ENCODE measurements around the gene KRTAP10-5. TPM values are rescaled to one million over a fixed set of nuclear protein-coding genes. Genes with fewer than 3 reads are reported as not detected.

The KRTAP10-5 gene
- total RNA-seq, 1 experiment from 2014 or later = not detected

DNA sequence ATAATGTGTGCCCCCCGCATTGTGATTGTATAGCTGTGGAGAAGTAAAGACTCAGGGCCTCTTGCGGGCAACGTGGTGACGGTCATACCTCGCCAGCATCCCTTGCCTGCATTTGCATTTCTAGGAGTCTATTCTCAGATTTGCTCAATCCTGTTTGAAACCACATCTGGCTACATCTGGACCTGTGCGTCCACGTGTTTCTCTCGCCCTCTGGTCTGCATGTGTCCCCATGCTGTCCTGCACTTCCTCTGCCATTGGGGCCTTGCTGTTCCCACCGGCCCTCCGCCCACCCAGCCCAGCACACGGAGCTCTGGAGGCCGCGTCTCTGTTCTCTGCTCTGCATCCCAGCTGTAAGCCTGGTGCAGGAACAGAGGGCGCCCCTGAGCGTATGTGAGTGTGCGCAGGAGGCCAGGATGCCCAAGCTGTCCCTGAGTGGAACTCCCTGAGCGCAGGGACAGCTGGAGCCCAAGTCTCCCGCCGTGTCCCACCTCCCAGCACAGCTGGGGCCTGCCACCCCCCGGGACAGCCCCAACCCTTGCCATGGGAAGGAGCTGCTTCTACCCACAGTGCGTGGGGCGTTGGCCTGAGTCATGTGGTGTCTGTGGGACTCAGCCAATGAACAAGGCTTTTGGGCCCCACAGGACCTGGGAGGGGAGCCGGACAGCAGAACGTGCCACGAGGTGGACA, 30.7 kb downstream of the KRTAP10-5 start:
- DNase-seq (ENCODE audit: low read depth) = no peak

DNA sequence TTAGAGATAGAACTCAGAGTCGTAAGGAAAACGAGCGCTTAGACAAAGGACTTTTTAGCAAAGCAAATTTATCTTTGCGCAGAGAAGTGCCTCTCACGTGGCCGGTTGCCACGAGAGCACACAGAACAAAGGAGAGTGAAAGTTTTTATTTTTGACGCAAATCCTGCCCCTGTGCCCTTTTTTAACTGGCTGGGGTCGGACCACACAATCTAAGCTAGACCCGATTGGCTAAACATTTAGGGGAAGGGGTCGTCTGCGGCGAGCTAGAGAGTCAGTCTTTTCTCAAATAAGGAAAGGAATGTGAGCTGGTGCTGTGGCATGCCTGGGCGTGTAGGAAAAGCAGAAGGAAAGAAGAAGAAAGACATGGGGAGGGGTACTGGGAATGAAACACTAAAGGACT, 31.5 kb downstream of the KRTAP10-5 start:
- DNase-seq (ENCODE audit: low read depth) = no peak

DNA sequence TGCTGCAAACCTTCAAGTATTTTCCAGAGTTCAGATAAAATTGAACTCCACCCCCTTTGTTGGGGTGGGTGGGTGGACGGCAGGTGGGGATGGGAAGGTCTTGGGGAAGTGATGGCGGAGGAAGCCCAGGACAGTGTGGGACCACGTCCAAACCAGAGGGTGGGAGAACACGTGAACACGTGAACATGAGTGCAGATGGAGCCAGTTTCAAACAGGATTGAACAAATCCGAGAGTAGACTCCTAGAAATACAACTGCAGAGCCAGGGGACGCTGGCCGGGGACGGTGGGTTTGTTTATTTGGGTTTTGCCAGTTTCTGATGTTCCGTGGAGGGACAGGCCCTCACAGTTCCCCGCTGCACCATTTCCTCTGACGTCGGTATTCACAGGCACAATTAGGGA, 32.0 kb downstream of the KRTAP10-5 start:
- DNase-seq (ENCODE audit: low read depth) = no peak

DNA sequence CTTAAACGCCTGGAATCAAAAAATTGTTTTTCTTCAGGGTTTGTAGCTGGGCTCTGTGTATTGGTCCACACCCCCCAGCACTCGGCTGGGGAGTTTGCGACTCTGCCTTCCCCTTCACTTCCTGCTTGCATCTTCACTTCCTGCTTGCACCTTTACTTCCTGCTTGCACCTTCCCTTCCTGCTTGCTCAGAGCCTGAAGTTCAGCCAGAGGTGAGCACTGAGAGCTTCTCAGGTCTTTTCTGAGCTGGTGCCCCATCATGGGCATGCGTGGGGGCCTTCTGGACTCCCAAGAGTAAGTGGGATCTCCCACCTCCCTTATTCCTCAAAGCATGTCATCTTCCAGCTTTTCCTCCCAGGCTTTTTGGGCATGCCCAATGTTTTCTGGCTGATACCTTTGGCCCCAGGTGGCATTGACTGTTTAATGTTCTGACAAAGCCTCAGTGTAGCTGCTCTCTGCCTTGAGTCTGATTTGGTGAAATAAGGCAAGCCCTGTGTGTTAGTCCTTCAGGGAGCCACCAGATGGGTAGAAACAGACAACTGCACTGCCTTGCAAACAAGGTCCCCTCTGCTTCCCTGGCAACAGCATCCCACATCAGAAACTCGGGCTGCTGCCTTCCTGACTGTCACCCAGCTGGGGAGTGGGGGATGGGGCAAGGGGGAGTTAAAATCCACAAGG, 32.6 kb downstream of the KRTAP10-5 start:
- DNase-seq (ENCODE audit: low read depth) = no peak

DNA sequence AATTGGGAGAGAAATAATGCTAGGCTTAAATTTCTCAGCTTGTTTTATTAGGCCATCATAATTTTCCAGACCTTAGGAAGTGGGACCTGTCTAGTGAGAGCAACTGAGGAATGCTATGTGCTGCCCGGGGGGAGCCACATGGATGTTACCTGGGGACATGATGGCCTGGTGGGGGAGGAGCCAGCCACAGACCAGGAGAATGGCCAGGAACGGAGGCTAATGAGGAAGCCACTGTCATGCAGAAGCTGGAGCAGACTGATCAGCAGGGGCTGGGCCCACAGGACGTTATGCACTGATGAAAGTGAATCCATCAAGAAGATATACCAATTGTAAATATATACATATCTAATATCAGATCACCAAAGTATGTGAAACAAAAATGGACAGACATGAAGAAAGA, 35.8 kb downstream of the KRTAP10-5 start:
- no peak for DNase-seq (ENCODE audit: low read depth)

DNA sequence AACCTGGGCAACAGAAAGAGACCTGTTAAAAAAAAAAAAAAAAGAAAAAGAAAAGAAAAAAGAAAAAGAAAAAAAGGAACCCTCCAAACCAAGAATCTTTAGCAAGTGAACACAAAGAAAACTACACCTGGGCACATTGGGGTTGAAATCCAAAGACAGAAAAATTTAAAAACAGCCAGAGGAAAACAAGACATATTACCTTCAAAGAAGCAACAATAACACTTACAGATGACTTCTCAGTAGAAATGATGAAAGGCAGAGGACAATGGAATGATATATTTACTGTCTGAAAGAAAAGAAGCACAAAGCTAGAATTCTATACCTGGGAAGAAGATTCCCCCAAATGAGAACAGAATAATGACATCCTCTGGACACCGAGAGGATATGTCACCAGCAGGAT, 37.7 kb downstream of the KRTAP10-5 start:
- no peak for DNase-seq (ENCODE audit: low read depth)

DNA sequence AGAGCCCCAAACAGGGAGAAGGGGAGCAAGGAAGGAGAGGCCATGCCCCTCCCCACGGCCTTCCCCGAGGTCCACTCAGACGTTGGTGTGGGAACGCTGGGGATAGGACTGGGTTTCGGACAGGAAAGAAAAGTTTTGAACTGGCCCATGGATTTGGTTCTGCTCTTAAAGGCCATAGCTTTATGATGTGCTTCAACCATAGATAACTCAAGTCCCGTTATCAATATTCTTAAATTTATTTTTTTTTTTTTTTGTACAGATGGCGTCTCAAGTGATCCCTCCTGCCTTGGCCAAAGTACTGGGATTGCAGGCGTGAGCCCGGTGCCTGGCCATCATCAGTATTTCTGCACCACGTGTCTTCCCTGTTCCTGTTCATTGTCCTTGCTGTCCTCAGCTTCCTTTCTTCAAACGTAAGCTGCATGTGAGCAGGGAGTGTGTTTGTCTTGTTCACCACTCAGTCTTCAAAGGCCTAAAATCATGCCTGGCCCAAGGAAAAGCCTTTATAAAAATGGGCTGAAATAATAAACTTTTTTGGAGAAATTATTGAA, 39.6 kb downstream of the KRTAP10-5 start:
- DNase-seq (ENCODE audit: low read depth) = no peak

DNA sequence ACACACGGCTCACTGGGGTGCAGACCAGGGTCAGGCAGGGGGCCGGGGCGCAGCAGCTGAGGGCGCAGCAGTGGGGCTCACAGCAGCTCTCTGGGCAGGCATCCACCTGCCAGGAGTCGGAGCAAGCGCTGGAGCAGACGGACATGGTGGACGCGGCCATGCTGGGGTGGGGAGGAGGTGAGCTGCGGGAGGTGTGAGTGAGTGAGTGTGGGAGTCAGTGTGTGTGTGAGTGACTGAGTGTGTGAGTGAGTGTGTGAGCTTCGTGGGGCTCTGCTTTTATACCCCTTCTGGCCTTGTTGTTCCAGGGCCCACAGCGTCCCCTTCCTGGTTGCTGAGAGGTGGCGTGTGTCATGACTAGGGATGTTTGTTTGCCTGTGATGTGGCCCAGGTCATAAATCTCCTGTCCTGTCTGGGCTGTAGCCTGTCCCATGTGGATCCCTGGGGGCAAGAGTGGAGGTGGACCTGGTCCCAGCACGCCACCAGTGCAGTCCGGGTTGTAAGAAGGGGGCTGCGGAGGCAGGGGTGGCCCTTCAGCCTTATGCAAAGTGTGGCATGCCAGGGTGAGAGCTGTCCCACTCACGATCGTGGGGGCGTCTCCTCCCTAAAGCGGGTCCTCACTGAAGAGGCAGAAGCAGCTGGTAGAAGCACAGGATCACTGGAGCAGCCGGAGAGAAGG, 40.3 kb downstream of the KRTAP10-5 start, which contains the start of gene KRTAP10-1:
Gene KRTAP10-1, minus strand, starts transcription at position 205 of the 676 bp plus-strand sequence. Its CDS starts 45 bp downstream, at position 160.
- no peak for DNase-seq (ENCODE audit: low read depth)

DNA sequence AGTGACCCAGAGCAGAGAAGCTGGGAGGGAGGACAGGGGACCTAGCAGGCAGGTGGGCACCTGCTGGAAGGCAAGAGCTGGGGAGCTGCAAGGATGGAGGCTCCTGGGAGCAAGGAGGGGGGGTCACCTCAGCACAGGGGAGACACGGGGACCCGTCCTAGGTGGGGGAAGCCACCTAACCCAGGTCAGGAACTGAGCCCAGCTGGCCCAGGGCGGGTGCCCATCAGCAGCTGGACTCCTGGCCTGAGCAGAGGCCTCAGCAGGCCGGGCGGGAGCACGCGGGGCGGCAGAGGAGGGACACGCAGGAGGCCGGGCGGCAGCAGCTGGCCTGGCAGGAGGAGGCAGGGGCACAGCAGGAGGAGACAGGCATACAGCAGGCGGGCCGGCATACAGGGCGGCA, 41.4 kb downstream of the KRTAP10-5 start:
- no peak for DNase-seq (ENCODE audit: low read depth)

DNA sequence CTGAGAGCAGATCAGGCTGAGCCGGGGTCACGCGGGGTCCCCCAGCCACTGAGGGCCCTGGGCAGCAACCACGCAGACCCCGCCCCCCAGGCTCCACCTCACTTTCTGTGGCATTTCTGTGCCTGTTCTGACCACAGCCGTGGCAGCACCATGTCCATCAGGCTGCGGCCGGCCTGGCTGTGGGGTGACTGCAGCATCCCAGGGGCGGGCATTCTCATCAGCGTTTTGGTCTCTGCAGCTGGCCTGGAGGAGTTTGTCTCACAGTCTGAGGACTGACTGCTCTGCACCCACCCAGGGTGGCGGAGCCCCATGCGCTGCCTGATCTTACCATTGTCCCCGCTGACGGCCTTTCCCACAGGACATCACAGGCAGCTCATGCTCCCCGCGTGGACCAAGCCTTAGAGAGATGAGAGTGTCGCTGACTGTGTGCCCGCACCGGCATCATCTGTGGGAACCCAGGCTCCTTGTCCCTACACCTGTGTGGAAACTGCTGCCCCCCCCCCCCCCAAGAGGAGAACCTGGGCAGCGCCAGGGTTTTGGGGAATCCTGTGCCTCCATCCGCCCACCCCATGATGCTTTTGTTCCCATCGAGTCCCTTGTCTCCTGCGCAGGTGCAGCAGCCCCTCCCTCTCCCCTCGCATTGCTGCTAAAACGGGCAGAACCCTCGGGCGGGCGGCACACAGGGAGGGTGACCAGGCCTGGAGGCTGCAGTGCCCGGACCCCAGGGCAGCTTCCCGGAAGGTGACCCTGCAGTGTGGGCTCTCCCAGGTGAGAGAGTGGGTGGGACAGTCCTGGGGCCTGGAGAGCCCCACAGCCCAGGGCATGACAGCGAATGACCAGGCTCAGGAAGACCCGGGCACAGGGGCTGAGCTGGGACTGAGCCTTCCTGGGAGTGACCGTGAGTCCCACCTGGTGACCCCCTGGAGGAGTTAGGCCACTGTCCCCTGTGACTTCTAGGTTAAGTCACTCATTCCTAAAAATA, 42.2 kb downstream of the KRTAP10-5 start:
- no peak for DNase-seq (ENCODE audit: low read depth)

DNA sequence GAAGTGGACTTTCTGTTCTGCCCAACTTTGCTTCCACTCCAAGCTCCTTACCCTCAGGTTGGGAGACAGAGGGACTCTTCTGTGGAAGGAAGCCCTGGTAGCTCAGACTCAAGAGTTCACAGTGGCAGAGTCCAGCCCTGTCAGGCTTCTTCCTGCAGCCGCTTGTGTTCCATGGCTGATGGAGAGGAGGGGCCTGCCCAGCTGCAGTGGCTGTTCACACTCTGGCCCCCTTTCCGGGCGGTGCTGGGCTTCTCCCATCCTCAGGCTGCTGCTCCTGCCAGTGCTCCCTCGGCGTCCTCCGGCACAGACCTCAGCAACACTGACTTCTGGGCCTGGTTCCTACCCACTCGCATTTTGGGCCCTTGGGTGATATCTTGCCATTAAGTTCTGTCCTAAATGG, 44.4 kb downstream of the KRTAP10-5 start:
- no peak for DNase-seq (ENCODE audit: low read depth)

DNA sequence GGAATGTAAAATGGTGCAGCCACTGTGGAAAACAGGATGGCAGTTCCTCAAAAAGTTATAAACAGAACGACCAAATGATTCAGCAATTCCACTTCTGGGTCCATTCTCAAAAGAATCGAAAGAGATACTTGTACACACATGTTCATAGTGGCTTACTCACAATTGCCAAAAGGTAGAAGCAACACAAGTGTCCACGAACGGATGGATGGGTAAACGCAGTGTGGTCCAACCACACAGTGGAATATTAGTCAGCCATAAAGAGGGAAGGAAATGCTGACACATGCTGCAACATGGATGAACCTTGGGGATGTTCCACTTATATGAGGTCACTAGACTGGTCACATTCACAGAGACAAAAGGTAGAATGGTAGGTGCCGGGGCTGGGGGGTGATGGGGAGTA, 45.7 kb downstream of the KRTAP10-5 start:
- DNase-seq (ENCODE audit: low read depth) = no peak

DNA sequence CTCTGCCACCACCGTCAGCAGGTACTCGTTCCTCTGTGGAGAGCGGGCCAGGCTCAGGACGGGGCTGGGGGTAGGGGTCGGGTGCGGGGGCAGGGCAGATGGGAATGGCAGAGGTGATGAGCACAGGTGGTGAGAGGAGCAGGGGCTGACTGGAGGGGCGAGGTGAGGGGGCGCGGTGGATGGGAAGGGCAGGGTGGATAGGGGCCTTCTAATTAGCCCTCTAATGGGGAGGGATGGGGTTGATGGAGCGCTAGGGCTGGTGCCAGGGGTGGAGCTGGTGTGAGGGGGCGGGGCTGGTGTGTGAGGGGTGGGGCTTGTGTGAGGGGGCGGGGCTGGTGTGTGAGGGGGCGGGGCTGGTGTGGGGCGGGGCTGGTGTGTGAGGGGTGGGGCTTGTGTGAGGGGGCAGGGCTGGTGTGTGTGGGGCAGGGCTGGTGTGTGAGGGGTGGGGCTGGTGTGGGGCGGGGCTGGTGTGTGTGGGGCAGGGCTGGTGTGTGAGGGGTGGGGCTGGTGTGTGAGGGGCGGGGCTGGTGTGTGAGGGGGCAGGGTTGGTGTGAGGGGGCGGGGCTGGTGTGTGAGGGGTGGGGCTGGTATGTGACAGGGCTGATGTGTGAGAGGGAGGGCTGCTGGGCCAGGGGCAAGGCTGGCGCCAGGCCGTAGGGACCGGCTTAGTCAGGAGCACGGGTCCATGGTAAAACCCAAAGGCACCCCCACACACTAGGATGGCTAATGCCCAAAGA, 46.3 kb downstream of the KRTAP10-5 start:
- DNase-seq (ENCODE audit: low read depth) = no peak

DNA sequence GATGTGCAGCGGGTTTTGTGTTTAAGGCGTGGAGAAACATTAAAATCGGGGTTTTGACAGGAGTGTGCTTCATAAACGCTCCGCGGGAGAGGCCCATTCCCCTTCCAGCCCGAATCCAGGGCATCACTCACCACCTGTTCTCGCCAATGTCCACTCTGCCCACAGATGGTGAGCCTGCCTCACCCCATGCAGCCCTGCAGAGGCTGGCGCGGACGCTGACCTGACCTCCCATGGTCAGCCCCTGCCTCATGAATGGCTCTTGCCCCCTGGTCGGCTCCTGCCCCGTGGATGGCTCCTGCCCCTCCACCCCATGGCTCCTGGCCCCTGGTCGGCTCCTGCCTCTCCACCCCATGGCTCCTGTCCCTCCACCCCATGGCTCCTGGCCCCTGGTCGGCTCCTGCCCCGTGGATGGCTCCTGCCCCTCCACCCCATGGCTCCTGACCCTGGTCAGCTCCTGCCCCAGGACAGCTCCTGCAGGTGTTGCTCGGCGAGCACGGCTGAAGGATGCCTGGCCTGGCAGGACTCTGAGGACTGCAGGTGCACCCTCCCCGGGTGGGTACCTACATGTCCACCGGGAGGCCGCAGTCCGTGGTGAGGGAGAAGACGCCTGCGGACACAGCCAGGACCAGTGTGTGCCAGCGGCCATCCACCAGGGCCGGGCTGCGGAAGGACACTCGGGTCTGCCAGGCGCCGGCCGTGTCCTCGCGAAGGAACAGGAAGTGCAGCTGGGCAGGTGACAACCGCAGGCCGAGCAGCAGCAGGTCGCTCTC, 47.1 kb downstream of the KRTAP10-5 start:
- DNase-seq (ENCODE audit: low read depth) = no peak

DNA sequence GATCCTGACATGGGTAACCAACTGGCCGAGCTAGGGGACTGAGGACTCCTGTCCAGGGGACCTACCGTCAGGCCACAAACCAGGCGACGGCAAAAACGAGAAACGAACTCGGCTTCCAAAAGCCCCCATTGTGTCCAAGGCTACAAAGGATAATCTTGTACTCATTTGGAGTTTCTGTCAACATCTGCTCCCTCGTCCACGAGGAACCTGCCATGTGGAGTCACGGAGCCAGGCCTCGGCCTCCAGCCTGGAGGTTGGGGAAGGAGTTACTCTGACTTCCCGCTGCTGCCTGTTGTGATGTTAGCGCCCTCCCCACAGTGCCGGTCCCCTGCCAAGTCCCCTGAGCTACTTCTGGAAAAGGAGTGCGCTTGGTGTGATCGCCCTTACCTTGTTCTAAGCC, 47.7 kb downstream of the KRTAP10-5 start:
- DNase-seq (ENCODE audit: low read depth) = no peak

DNA sequence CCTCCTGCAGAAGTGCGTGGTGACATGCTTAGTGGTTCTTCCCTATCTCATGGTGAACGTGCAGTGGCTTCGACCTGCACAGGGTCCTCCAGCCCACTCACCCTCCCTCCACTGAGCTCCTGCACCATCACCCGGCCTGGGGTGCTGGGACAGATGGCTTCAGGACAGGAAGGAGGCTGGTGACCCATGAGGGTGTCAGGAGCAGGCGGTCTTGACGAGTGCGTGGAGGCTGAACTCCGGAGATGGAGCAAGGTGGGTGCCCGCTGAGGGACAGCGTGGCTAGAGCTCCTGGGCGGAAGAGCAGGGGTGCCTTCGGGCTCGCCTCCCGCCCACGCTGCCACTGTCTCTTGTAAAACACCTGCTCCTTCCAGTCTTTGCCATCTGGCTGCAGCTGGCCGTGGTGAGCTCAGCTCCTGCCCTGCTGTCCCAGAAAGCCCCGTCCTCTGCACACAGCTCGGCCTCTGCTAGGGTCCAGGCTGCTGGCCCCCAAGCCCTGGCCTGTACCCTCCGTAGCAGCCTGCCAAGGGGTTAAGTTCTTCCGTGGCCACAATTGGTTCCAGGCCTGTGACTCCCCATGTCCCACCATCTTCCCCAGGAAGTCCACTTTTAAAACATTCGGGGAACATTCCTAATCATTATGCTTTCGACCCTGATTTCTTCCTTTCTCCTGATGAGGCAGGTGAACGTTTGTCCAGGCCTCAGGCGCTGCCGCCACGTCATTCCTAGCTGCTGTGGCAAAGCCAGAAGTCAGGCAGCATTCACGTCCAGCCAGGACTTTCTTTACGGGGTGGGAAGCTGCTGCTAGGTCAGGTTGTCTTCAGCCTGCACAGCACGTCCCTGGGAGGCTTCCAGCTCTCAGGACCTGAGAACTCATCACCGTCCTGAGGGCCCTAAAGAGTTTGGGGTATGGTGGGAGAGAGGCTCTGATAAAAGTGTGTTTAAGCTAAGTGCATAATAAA, 48.5 kb downstream of the KRTAP10-5 start:
- DNase-seq (ENCODE audit: low read depth) = no peak

DNA sequence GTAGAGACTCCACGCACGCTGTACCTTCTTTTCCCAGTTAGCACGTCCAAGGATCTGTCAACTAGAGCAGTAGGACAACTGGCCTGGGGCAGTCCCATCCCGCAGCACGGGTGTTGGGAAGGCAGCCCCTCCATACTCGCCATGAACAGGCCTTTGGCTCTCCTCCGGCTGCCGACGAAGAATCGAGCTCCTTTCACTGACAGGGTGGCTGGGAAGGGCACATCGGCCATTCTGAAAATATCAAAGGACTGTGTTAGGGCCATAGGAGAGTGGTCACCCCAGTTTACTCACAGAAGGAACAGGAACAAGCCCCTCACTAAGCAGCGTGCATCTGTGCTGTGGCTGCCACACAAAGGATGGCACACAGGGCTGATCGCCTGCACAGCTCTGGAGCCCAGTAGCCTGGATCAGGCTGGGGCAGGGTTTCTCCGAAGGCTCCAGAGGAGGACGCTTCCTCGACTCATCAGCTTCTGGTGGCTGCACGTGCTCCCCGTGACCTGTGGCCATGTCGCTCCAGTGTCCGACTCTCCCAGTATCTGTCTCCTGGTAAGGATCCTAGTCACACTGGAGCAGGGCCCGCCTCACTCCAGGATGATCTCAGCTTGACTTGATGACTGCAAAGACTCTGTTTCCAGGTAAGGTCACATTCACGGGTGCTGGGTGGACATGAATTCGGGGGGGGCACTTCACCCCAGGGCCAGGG, 49.4 kb downstream of the KRTAP10-5 start:
- DNase-seq (ENCODE audit: low read depth) = no peak

Data from RPMI7951 (cell line).